Measurements from ENCODE around the gene LMO4.

DNA sequence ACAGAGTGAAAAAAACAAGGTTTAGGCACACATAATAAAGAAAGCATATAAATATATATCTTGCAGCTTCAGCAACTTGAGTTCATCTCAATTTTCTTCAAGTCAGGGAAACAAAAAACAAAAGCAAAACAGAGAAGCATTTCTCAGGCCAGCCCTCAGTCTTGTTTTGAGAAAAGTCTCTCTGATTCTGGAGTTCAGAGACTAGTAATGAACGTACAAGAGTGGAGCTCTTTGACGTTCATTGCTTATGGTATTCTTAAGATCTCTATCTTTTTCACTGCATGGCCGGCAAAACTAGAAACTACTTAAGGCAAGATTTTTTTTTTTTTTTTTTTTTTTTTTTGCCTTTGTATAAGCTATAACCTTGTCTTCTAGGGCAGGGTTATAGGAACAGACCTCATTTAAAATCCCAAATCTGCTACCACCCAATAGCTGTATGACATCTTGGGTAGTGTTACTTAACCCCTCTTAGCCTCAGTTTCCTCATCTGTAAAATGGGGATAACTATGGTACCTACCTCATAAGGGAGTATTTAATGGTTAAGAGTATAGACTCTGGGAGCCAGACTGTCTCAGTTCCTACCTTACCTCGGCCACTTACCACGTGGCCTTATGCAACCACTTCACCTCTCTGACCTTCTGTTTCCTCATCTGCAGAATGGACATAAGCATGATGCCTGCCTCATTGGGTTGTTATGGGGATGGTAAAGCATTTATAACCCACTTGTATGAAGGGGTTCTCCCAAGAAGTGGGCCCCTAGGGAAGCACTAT, 33.6 kb downstream of the LMO4 start:
- TF ChIP-seq, protein P1, sequence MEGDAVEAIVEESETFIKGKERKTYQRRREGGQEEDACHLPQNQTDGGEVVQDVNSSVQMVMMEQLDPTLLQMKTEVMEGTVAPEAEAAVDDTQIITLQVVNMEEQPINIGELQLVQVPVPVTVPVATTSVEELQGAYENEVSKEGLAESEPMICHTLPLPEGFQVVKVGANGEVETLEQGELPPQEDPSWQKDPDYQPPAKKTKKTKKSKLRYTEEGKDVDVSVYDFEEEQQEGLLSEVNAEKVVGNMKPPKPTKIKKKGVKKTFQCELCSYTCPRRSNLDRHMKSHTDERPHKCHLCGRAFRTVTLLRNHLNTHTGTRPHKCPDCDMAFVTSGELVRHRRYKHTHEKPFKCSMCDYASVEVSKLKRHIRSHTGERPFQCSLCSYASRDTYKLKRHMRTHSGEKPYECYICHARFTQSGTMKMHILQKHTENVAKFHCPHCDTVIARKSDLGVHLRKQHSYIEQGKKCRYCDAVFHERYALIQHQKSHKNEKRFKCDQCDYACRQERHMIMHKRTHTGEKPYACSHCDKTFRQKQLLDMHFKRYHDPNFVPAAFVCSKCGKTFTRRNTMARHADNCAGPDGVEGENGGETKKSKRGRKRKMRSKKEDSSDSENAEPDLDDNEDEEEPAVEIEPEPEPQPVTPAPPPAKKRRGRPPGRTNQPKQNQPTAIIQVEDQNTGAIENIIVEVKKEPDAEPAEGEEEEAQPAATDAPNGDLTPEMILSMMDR (IDR thresholded peaks at IDR 0.05) = no peak
- TF ChIP-seq EP300 (IDR thresholded peaks at IDR 0.05) = no peak
- TF ChIP-seq POLR2A (IDR thresholded peaks at IDR 0.05) = no peak
- no peak for TF ChIP-seq POLR2AphosphoS5 (IDR thresholded peaks at IDR 0.05)

Measured in stomach (tissue), 4 donors.